GM23248 (cell line): ENCODE measurements around the gene PPP4R1.

Source experiments
- EZH2 ChIP-seq: fragments of 200-600 bp; sonication (generic); IDR thresholded peaks from 2 replicates; pipeline ENCODE4 v1.6.1; 2018; ENCODE audit warnings: antibody characterized with exemption, mild to moderate bottlenecking; ENCODE audit not compliant: insufficient read depth, poor library complexity, severe bottlenecking
- EZH2phosphoT487 ChIP-seq: fragments of 200-600 bp; sonication (generic); IDR thresholded peaks from 2 replicates; pipeline ENCODE4 v1.6.1; 2018; ENCODE audit warnings: antibody characterized with exemption, moderate library complexity, mild to moderate bottlenecking, low read depth; ENCODE audit not compliant: insufficient read depth

- TF ChIP-seq EZH2phosphoT487, result no peak
- no peak for TF ChIP-seq EZH2
Observed at GRCh38 chr18:9537677-9538076, 76.7 kb downstream of the PPP4R1 start.
